Neural cell (in vitro differentiated cells): Measurements from ENCODE around the gene FOXC2. TPM values are rescaled to one million over a fixed set of nuclear protein-coding genes. Genes with fewer than 3 reads are reported as not detected.

Source experiments
- H2AFZ ChIP-seq: fragments of 200-600, 300-800 bp; sonication (generic), shearing (Covaris generic); 2 replicates; pipeline ENCODE4 v1.6.0; 2014; ENCODE audit warnings: low read depth, mild to moderate bottlenecking, antibody characterized with exemption, low read length, moderate library complexity
- H3F3A ChIP-seq: fragments of 200-600 bp; shearing (Covaris generic); 2 replicates; pipeline ENCODE4 v1.6.1; 2016; ENCODE audit warnings: mild to moderate bottlenecking, moderate library complexity, mixed read lengths, antibody characterized with exemption, low read length; ENCODE audit not compliant: insufficient read depth, poor library complexity, severe bottlenecking
- H3K27ac ChIP-seq: fragments of 200-600, 300-800 bp; sonication (generic), shearing (Covaris generic); 2 replicates; pipeline ENCODE4 v1.5.1; 2014; ENCODE audit warnings: mild to moderate bottlenecking, low read length, moderate library complexity
- H3K27me3 ChIP-seq: fragments of 300-800, 200-600 bp; sonication (generic), shearing (Covaris generic); 2 replicates; pipeline ENCODE4 v1.6.0; 2014; ENCODE audit warnings: mild to moderate bottlenecking, low read depth, low read length, moderate library complexity; ENCODE audit not compliant: insufficient read depth
- H3K36me3 ChIP-seq: fragments of 300-800, 200-600 bp; sonication (generic), shearing (Covaris generic); 2 replicates; pipeline ENCODE4 v1.5.1; 2014; ENCODE audit warnings: mild to moderate bottlenecking, antibody characterized with exemption, low read length, moderate library complexity; ENCODE audit not compliant: insufficient read depth
- H3K4me2 ChIP-seq: fragments of 300-800, 200-600 bp; sonication (generic), shearing (Covaris generic); 2 replicates; pipeline ENCODE4 v1.6.0; 2014; ENCODE audit warnings: mild to moderate bottlenecking, low read length
- H3K4me3 ChIP-seq: fragments of 300-800, 200-600 bp; sonication (generic), shearing (Covaris generic); 2 replicates; pipeline ENCODE4 v1.5.1; 2014; ENCODE audit warnings: mild to moderate bottlenecking, low read length, moderate library complexity
- H3K79me2 ChIP-seq: fragments of 200-600 bp; shearing (Covaris generic); replicated peaks from 2 replicates; pipeline ENCODE4 v1.6.0; 2014; ENCODE audit warnings: mild to moderate bottlenecking, low read length, moderate library complexity; ENCODE audit not compliant: insufficient read depth
- H3K9ac ChIP-seq: fragments of 300-800, 200-600 bp; sonication (generic), shearing (Covaris generic); 2 replicates; pipeline ENCODE4 v1.6.1; 2016; ENCODE audit warnings: mild to moderate bottlenecking, low read length, mixed read lengths
- H3K9me2 ChIP-seq: fragments of 200-600 bp; shearing (Covaris generic); 2 replicates; pipeline ENCODE4 v1.6.1; 2016; ENCODE audit warnings: mild to moderate bottlenecking, low read length, mixed read lengths; ENCODE audit not compliant: insufficient read depth
- H3K9me3 ChIP-seq: fragments of 200-600, 300-800 bp; sonication (generic), shearing (Covaris generic); 2 replicates; pipeline ENCODE4 v1.6.1; 2016; ENCODE audit warnings: mild to moderate bottlenecking, mixed run types, low read length, moderate library complexity, mixed read lengths
- H4K20me1 ChIP-seq: fragments of 200-600 bp; shearing (Covaris generic); 2 replicates; pipeline ENCODE4 v1.6.1; 2016; ENCODE audit warnings: mild to moderate bottlenecking, mixed run types; ENCODE audit not compliant: insufficient read depth
- EP300 ChIP-seq: fragments of 450-650 bp; conservative IDR thresholded peaks from 2 replicates; pipeline ENCODE4 v1.6.1; 2014; ENCODE audit warnings: antibody characterized with exemption, mild to moderate bottlenecking, moderate library complexity; ENCODE audit not compliant: poor library complexity, severe bottlenecking
- EZH2 ChIP-seq: fragments of 200-600, 300-800 bp; shearing (Covaris generic), sonication (generic); IDR thresholded peaks from 2 replicates; pipeline ENCODE4 v1.6.1; 2014; ENCODE audit warnings: antibody characterized with exemption, low read length, borderline replicate concordance, mild to moderate bottlenecking; ENCODE audit not compliant: insufficient read depth, poor library complexity, severe bottlenecking
- MXI1 ChIP-seq: fragments of 450-650 bp; conservative IDR thresholded peaks from 2 replicates; pipeline ENCODE4 v1.6.1; 2014; ENCODE audit warnings: antibody characterized with exemption, mild to moderate bottlenecking; ENCODE audit not compliant: poor library complexity, severe bottlenecking
- POLR2AphosphoS5 ChIP-seq: IDR thresholded peaks from 2 replicates; pipeline ENCODE4 v1.6.1; 2012
- RAD21 ChIP-seq: fragments of 450-650 bp; conservative IDR thresholded peaks from 2 replicates; pipeline ENCODE4 v1.6.1; 2014; ENCODE audit warnings: antibody characterized with exemption, mild to moderate bottlenecking, moderate library complexity
- REST ChIP-seq: IDR thresholded peaks from 2 replicates; pipeline ENCODE4 v1.6.1; 2012; ENCODE audit warnings: borderline replicate concordance
- SMC3 ChIP-seq: fragments of 450-650 bp; conservative IDR thresholded peaks from 2 replicates; pipeline ENCODE4 v1.6.1; 2014; ENCODE audit warnings: antibody characterized with exemption, mild to moderate bottlenecking, moderate library complexity; ENCODE audit not compliant: poor library complexity
- TAF1 ChIP-seq: IDR thresholded peaks from 2 replicates; pipeline ENCODE4 v1.6.1; 2012; ENCODE audit warnings: low read depth
- polyA plus RNA-seq: library from polyadenylated mRNA; depleted of rRNA; stranded (reverse); fragments of >200 nt; gene quantifications from 2 replicates; pipeline ENCODE4 v1.2.3, GENCODE V29; 2014
- TF ChIP-seq, protein P1 (sequence below): fragments of 450-650 bp; IDR thresholded peaks from 2 replicates; pipeline ENCODE4 v1.5.1; 2014; ENCODE audit warnings: antibody characterized with exemption, mild to moderate bottlenecking, moderate library complexity; ENCODE audit not compliant: poor library complexity, severe bottlenecking

The FOXC2 gene
- polyA plus RNA-seq, 1 donor from 2014 or later: not detected

GRCh38 chr16:86570558-86571529, 4.2 kb downstream of the FOXC2 start:
- H3F3A ChIP-seq: no peaks in the 10 kb centered on the region
- peaks cover 97% of the 10 kb centered on the region for H3K27me3 ChIP-seq
- H3K27ac ChIP-seq: no peak overlapping the region
- H4K20me1 ChIP-seq: no peaks in the 10 kb centered on the region
- no peaks in the 10 kb centered on the region for H3K79me2 ChIP-seq
- H3K4me2 ChIP-seq: no peak overlapping the region
- no peaks in the 10 kb centered on the region for H3K36me3 ChIP-seq
- no peaks in the 10 kb centered on the region for H3K9me3 ChIP-seq
- H3K4me3 ChIP-seq: no peak overlapping the region
- no peak for TF ChIP-seq REST
- TF ChIP-seq, protein P1, sequence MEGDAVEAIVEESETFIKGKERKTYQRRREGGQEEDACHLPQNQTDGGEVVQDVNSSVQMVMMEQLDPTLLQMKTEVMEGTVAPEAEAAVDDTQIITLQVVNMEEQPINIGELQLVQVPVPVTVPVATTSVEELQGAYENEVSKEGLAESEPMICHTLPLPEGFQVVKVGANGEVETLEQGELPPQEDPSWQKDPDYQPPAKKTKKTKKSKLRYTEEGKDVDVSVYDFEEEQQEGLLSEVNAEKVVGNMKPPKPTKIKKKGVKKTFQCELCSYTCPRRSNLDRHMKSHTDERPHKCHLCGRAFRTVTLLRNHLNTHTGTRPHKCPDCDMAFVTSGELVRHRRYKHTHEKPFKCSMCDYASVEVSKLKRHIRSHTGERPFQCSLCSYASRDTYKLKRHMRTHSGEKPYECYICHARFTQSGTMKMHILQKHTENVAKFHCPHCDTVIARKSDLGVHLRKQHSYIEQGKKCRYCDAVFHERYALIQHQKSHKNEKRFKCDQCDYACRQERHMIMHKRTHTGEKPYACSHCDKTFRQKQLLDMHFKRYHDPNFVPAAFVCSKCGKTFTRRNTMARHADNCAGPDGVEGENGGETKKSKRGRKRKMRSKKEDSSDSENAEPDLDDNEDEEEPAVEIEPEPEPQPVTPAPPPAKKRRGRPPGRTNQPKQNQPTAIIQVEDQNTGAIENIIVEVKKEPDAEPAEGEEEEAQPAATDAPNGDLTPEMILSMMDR: no peak
- TF ChIP-seq MXI1: no peak
- TF ChIP-seq TAF1: no peak
- TF ChIP-seq RAD21: no peak
- H3K9ac ChIP-seq: no peak overlapping the region
- no peaks in the 10 kb centered on the region for H3K9me2 ChIP-seq
- no peak overlapping the region for H2AFZ ChIP-seq

DNA sequence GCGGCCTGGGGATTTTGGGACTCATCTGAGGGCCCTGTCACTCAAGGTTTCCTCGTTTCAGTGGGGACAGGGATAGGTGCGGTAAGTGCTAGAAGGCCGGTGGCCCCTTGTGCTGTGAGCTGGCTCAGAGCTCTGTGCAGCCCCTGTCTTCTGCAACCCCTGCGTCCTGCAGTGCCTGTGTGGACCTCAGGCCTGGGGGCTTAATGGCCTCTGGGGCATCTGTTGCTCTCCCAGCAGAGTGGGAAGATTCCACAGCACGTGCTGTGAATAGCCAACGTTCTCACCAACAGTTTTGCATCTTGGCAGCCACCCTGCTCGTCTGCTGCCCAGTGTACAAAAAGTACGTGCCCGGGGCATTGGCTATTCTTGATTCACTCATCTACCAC, 4.9 kb downstream of the FOXC2 start:
- H3K27ac ChIP-seq: no peak overlapping the region
- no peak overlapping the region for H3K4me2 ChIP-seq
- peaks cover 97% of the 10 kb centered on the region for H3K27me3 ChIP-seq
- no peak overlapping the region for H2AFZ ChIP-seq
- TF ChIP-seq EP300: no peak
- no peak for TF ChIP-seq TAF1
- no peak for TF ChIP-seq REST
- TF ChIP-seq POLR2AphosphoS5: no peak
- no peak for TF ChIP-seq SMC3
- TF ChIP-seq EZH2: no peak
- TF ChIP-seq, protein P1: no peak
- TF ChIP-seq RAD21: no peak
- TF ChIP-seq MXI1: no peak
- H4K20me1 ChIP-seq: no peaks in the 10 kb centered on the region
- no peak overlapping the region for H3K9ac ChIP-seq
- H3F3A ChIP-seq: no peaks in the 10 kb centered on the region
- H3K36me3 ChIP-seq: no peaks in the 10 kb centered on the region
- no peaks in the 10 kb centered on the region for H3K9me3 ChIP-seq
- H3K4me3 ChIP-seq: no peak overlapping the region
- H3K79me2 ChIP-seq: no peaks in the 10 kb centered on the region
- H3K9me2 ChIP-seq: no peaks in the 10 kb centered on the region
